ENCODE data around the gene SERPINH1. TPM values are rescaled to one million over a fixed set of nuclear protein-coding genes. Genes with fewer than 3 reads are reported as not detected.

Gene SERPINH1
- total RNA-seq, 1 experiment from 2014 or later, result 89.8 TPM

GRCh38 chr11:75537740-75538139 is 24.3 kb upstream of the SERPINH1 start:
- H3K36me3 ChIP-seq (ENCODE audit: control insufficient read depth, insufficient read depth, low read length), result no peaks in the 10 kb centered on the region
- peaks cover 17% of the 10 kb centered on the region for H3K4me1 ChIP-seq (ENCODE audit: control insufficient read depth, insufficient read depth, low read length)
- H3K9me3 ChIP-seq (ENCODE audit: control insufficient read depth, insufficient read depth, low read depth, low read length), result no peaks in the 10 kb centered on the region
- TF ChIP-seq, protein P1, sequence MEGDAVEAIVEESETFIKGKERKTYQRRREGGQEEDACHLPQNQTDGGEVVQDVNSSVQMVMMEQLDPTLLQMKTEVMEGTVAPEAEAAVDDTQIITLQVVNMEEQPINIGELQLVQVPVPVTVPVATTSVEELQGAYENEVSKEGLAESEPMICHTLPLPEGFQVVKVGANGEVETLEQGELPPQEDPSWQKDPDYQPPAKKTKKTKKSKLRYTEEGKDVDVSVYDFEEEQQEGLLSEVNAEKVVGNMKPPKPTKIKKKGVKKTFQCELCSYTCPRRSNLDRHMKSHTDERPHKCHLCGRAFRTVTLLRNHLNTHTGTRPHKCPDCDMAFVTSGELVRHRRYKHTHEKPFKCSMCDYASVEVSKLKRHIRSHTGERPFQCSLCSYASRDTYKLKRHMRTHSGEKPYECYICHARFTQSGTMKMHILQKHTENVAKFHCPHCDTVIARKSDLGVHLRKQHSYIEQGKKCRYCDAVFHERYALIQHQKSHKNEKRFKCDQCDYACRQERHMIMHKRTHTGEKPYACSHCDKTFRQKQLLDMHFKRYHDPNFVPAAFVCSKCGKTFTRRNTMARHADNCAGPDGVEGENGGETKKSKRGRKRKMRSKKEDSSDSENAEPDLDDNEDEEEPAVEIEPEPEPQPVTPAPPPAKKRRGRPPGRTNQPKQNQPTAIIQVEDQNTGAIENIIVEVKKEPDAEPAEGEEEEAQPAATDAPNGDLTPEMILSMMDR (IDR thresholded peaks at IDR 0.05), result no peak
- TF ChIP-seq REST (IDR thresholded peaks at IDR 0.05; ENCODE audit: insufficient read depth in 1 of 2, low read depth in 2 of 2, low read length in 1 of 2), result no peak
- TF ChIP-seq SIN3A (IDR thresholded peaks at IDR 0.05; ENCODE audit: borderline replicate concordance, insufficient read depth, low read depth, low read length), result no peak
- TF ChIP-seq TCF7L2 (IDR thresholded peaks at IDR 0.05; ENCODE audit: low read depth, low read length), result no peak
- TF ChIP-seq POLR2AphosphoS5 (IDR thresholded peaks at IDR 0.05; ENCODE audit: low read depth, low read length), result no peak
- CTCF ChIA-PET, result no interaction called here
- H3K4me3 ChIP-seq (ENCODE audit: low read depth in 2 of 2, low read length in 2 of 2), result no peak overlapping the region
- DNase-seq (ENCODE audit: low read depth, low spot score), result no peak
- no peaks in the 10 kb centered on the region for H3K27me3 ChIP-seq (ENCODE audit: control insufficient read depth, insufficient read depth, low read length)
- no peak for ATAC-seq
- POLR2A ChIA-PET, result no interaction called here
- no TSS peak for BruUV-seq (replicated peaks)
- H3K27ac ChIP-seq (ENCODE audit: low read length), result no peak overlapping the region
- in situ Hi-C loops (cut with HindIII; ENCODE audit: low pct_unique_long_range_greater_than_20kb, low sequenced_read_pairs) (no loop called here), intact Hi-C loops (cut with micrococcal nuclease; ENCODE audit: unreplicated experiment) (no loop called here)

GRCh38 chr11:75538150-75538942 is 23.7 kb upstream of the SERPINH1 start:
- BruUV-seq (replicated peaks), result no TSS peak
- Histone ChIP-seq H3K9me3 (ENCODE audit: control insufficient read depth, insufficient read depth, low read depth, low read length) (no peaks in the 10 kb centered on the region), H3K4me1 (ENCODE audit: control insufficient read depth, insufficient read depth, low read length) (peaks cover 17% of the 10 kb centered on the region), H3K4me3 (ENCODE audit: low read depth in 2 of 2, low read length in 2 of 2) (no peak overlapping the region), H3K27ac (ENCODE audit: low read length) (no peak overlapping the region), H3K36me3 (ENCODE audit: control insufficient read depth, insufficient read depth, low read length) (no peaks in the 10 kb centered on the region), H3K27me3 (ENCODE audit: control insufficient read depth, insufficient read depth, low read length) (no peaks in the 10 kb centered on the region)
- ChIA-PET CTCF (no interaction called here), POLR2A (no interaction called here)
- no peak for TF ChIP-seq REST (IDR thresholded peaks at IDR 0.05; ENCODE audit: insufficient read depth in 1 of 2, low read depth in 2 of 2, low read length in 1 of 2)
- TF ChIP-seq, protein P1 (IDR thresholded peaks at IDR 0.05), result no peak
- no peak for TF ChIP-seq SIN3A (IDR thresholded peaks at IDR 0.05; ENCODE audit: borderline replicate concordance, insufficient read depth, low read depth, low read length)
- no peak for TF ChIP-seq TCF7L2 (IDR thresholded peaks at IDR 0.05; ENCODE audit: low read depth, low read length)
- TF ChIP-seq POLR2AphosphoS5 (IDR thresholded peaks at IDR 0.05; ENCODE audit: low read depth, low read length), result no peak
- intact Hi-C loops (cut with micrococcal nuclease; ENCODE audit: unreplicated experiment) (no loop called here), in situ Hi-C loops (cut with HindIII; ENCODE audit: low pct_unique_long_range_greater_than_20kb, low sequenced_read_pairs) (no loop called here)
- DNase-seq (ENCODE audit: low read depth, low spot score) (no peak), ATAC-seq (no peak)
